Nephron (organoid): ENCODE results near the gene ARHGEF9.

Experiments used
- H3K27ac Mint-ChIP-seq, 3 experiments: 2 replicates each; pipeline ENCODE4 v1.8.0; 2020; ENCODE audit warnings: mixed read lengths in 3 of 3, mild to moderate bottlenecking in 2 of 3, moderate library complexity in 1 of 3
- H3K27me3 Mint-ChIP-seq: 2 replicates; pipeline ENCODE4 v1.8.0; 2021; ENCODE audit warnings: low read depth, mild to moderate bottlenecking, moderate library complexity, mixed read lengths
- H3K36me3 Mint-ChIP-seq: 2 replicates; pipeline ENCODE4 v1.8.0; 2020; ENCODE audit warnings: low read depth, mixed read lengths
- H3K4me1 Mint-ChIP-seq: 2 replicates; pipeline ENCODE4 v1.8.0; 2020; ENCODE audit warnings: mixed read lengths
- H3K4me3 Mint-ChIP-seq, 3 experiments: 2 replicates each; pipeline ENCODE4 v1.8.0; 2020; ENCODE audit warnings: mild to moderate bottlenecking in 3 of 3, mixed read lengths in 3 of 3, moderate library complexity in 2 of 3
- H3K9me3 Mint-ChIP-seq: 2 replicates; pipeline ENCODE4 v1.8.0; 2020; ENCODE audit warnings: mixed read lengths
- CTCF ChIP-seq, 3 experiments: fragments of 200-600 bp; sonication (generic); IDR thresholded peaks; one replicate each; pipeline ENCODE4 v1.5.0; 2021; ENCODE audit warnings: antibody characterized with exemption in 3 of 3; ENCODE audit not compliant: unreplicated experiment in 3 of 3

Gene ARHGEF9

GRCh38 chrX:63718010-63718694 lies 66.9 kb downstream of the ARHGEF9 start:
- no peak for TF ChIP-seq CTCF (IDR thresholded peaks at IDR 0.05; ENCODE audit: unreplicated experiment in 3 of 3)
- no peaks in the 10 kb centered on the region for H3K27me3 Mint-ChIP-seq
- H3K4me3 Mint-ChIP-seq = no peak overlapping the region
- H3K36me3 Mint-ChIP-seq = peaks cover 25% of the 10 kb centered on the region
- no peak overlapping the region for H3K27ac Mint-ChIP-seq
- H3K4me1 Mint-ChIP-seq = no peaks in the 10 kb centered on the region
- no peaks in the 10 kb centered on the region for H3K9me3 Mint-ChIP-seq

- Mint-ChIP-seq H3K4me3 (no peak overlapping the region), H3K36me3 (peaks cover 21% of the 10 kb centered on the region), H3K27me3 (no peaks in the 10 kb centered on the region), H3K9me3 (peaks cover 2% of the 10 kb centered on the region), H3K27ac (no peak overlapping the region), H3K4me1 (no peaks in the 10 kb centered on the region)
- TF ChIP-seq CTCF (IDR thresholded peaks at IDR 0.05; ENCODE audit: unreplicated experiment in 3 of 3) = no peak
Observed at GRCh38 chrX:63713526-63713925, 71.5 kb downstream of the ARHGEF9 start.

- TF ChIP-seq CTCF (IDR thresholded peaks at IDR 0.05; ENCODE audit: unreplicated experiment in 3 of 3) = no peak
- no peaks in the 10 kb centered on the region for H3K4me1 Mint-ChIP-seq
- H3K4me3 Mint-ChIP-seq = no peak overlapping the region
- no peaks in the 10 kb centered on the region for H3K27me3 Mint-ChIP-seq
- H3K9me3 Mint-ChIP-seq = peaks cover 7% of the 10 kb centered on the region
- H3K36me3 Mint-ChIP-seq = peaks cover 29% of the 10 kb centered on the region
- no peak overlapping the region for H3K27ac Mint-ChIP-seq
Observed at GRCh38 chrX:63708801-63709200, 76.2 kb downstream of the ARHGEF9 start.

- peaks cover 15% of the 10 kb centered on the region for H3K9me3 Mint-ChIP-seq
- no peaks in the 10 kb centered on the region for H3K4me1 Mint-ChIP-seq
- H3K27me3 Mint-ChIP-seq = no peaks in the 10 kb centered on the region
- H3K27ac Mint-ChIP-seq = no peak overlapping the region
- H3K4me3 Mint-ChIP-seq = no peak overlapping the region
- no peak for TF ChIP-seq CTCF (IDR thresholded peaks at IDR 0.05; ENCODE audit: unreplicated experiment in 3 of 3)
- H3K36me3 Mint-ChIP-seq = peaks cover 69% of the 10 kb centered on the region
Observed at GRCh38 chrX:63702556-63702955, 82.5 kb downstream of the ARHGEF9 start.

- peak; percentile 27 to 52 (median 30) for TF ChIP-seq CTCF (IDR thresholded peaks at IDR 0.05; ENCODE audit: unreplicated experiment in 3 of 3)
- H3K4me3 Mint-ChIP-seq = no peak overlapping the region
- H3K9me3 Mint-ChIP-seq = peaks cover 45% of the 10 kb centered on the region
- peaks cover 59% of the 10 kb centered on the region for H3K36me3 Mint-ChIP-seq
- no peak overlapping the region for H3K27ac Mint-ChIP-seq
- H3K27me3 Mint-ChIP-seq = no peaks in the 10 kb centered on the region
- no peaks in the 10 kb centered on the region for H3K4me1 Mint-ChIP-seq
Observed at GRCh38 chrX:63686878-63687714, 97.9 kb downstream of the ARHGEF9 start.
